IMR-90 (cell line): ENCODE data around the gene PNMA5. TPM values are rescaled to one million over a fixed set of nuclear protein-coding genes. Genes with fewer than 3 reads are reported as not detected.

Experiments used
- ATAC-seq: fragments of 200-7000 bp; cut with Tn5 transposase; 2 replicates; pipeline ENCODE4 v1.9.1; 2020; ENCODE audit warnings: low read depth, mild to moderate bottlenecking, moderate library complexity
- BruUV-seq: library from RNA; stranded (reverse); fragments of 400-500 nt; replicated peaks from 2 replicates; lab custom pipeline; 2021; lab: Mats Ljungman, UMichigan
- CTCF ChIA-PET: fragments of 300-600 bp; formaldehyde crosslinking; extraction: SDS; loops from one replicate; lab custom pipeline; 2021; ENCODE audit warnings: antibody characterized with exemption; lab: Yijun Ruan, JAX
- POLR2A ChIA-PET: fragments of 300-600 bp; sonication (Branson Sonifier 250); formaldehyde crosslinking; loops from one replicate; lab custom pipeline; 2022; ENCODE audit warnings: antibody characterized with exemption; ENCODE audit not compliant: unreplicated experiment; lab: Charles Lee
- DNase-seq: peaks from one replicate; pipeline ENCODE4 v3.0.0; 2013
- H2AFZ ChIP-seq: replicated peaks from 2 replicates; pipeline ENCODE3; 2013; ENCODE audit warnings: low read length, mild to moderate bottlenecking; ENCODE audit not compliant: poor library complexity
- H2AK5ac ChIP-seq: 2 replicates; pipeline ENCODE4 v1.6.1; 2013; ENCODE audit warnings: low read depth, low read length, inconsistent platforms
- H2AK9ac ChIP-seq: replicated peaks from 2 replicates; pipeline ENCODE3; 2013; ENCODE audit warnings: mild to moderate bottlenecking, low read depth, low read length, moderate library complexity; ENCODE audit not compliant: poor library complexity
- H2BK120ac ChIP-seq: 2 replicates; pipeline ENCODE4 v1.6.1; 2013; ENCODE audit warnings: low read depth, low read length, inconsistent platforms
- H2BK15ac ChIP-seq: 3 replicates; pipeline ENCODE4 v1.6.1; 2013; ENCODE audit warnings: low read depth, low read length, inconsistent platforms
- H2BK20ac ChIP-seq: 2 replicates; pipeline ENCODE4 v1.6.1; 2013; ENCODE audit warnings: low read depth, mild to moderate bottlenecking, inconsistent platforms, low read length, moderate library complexity
- H2BK5ac ChIP-seq: 2 replicates; pipeline ENCODE4 v1.6.1; 2013; ENCODE audit warnings: mild to moderate bottlenecking, low read depth, low read length, inconsistent platforms; ENCODE audit not compliant: poor library complexity, severe bottlenecking
- H3K14ac ChIP-seq: replicated peaks from 2 replicates; pipeline ENCODE4 v1.6.1; 2013; ENCODE audit warnings: low read depth, low read length, inconsistent platforms
- H3K18ac ChIP-seq: 2 replicates; pipeline ENCODE4 v1.6.1; 2013; ENCODE audit warnings: low read depth, low read length, control low read depth
- H3K23ac ChIP-seq: 2 replicates; pipeline ENCODE4 v1.6.1; 2013; ENCODE audit warnings: low read depth, low read length, inconsistent platforms
- H3K27ac ChIP-seq: 2 replicates; pipeline ENCODE4 v1.5.1; 2013; ENCODE audit warnings: mild to moderate bottlenecking, control low read depth, low read length; ENCODE audit not compliant: insufficient read depth
- H3K27me3 ChIP-seq: 2 replicates; pipeline ENCODE4 v1.6.1; 2013; ENCODE audit warnings: low read length; ENCODE audit not compliant: control insufficient read depth, insufficient read depth
- H3K36me3 ChIP-seq: 2 replicates; pipeline ENCODE4 v1.6.1; 2013; ENCODE audit warnings: low read length, mixed read lengths; ENCODE audit not compliant: control insufficient read depth, insufficient read depth
- H3K4ac ChIP-seq: 2 replicates; pipeline ENCODE4 v1.6.1; 2013; ENCODE audit warnings: low read depth, low read length, inconsistent platforms
- H3K4me1 ChIP-seq: 2 replicates; pipeline ENCODE4 v1.6.1; 2013; ENCODE audit warnings: low read length, mixed read lengths; ENCODE audit not compliant: control insufficient read depth, insufficient read depth
- H3K4me2 ChIP-seq: 2 replicates; pipeline ENCODE4 v1.6.1; 2013; ENCODE audit warnings: low read depth, mild to moderate bottlenecking, control low read depth, low read length, moderate library complexity
- H3K4me3 ChIP-seq: 2 replicates; pipeline ENCODE4 v1.5.1; 2013; ENCODE audit warnings: low read depth, mild to moderate bottlenecking, control low read depth, low read length, moderate library complexity; ENCODE audit not compliant: insufficient read depth
- H3K56ac ChIP-seq: 2 replicates; pipeline ENCODE4 v1.6.1; 2013; ENCODE audit warnings: low read length, inconsistent platforms; ENCODE audit not compliant: insufficient read depth; ENCODE audit errors: extremely low read depth
- H3K79me1 ChIP-seq, 2 experiments: 2 replicates each; pipeline ENCODE4 v1.6.1; 2013; ENCODE audit warnings: low read length in 2 of 2, inconsistent platforms in 1 of 2, low read depth in 1 of 2
- H3K9ac ChIP-seq: 2 replicates; pipeline ENCODE4 v1.6.1; 2013; ENCODE audit warnings: low read depth, low read length, control low read depth
- H3K9me1 ChIP-seq: 2 replicates; pipeline ENCODE4 v1.6.1; 2013; ENCODE audit warnings: low read length, inconsistent platforms; ENCODE audit not compliant: insufficient read depth
- H3K9me3 ChIP-seq: 2 replicates; pipeline ENCODE4 v1.6.1; 2013; ENCODE audit warnings: low read length; ENCODE audit not compliant: control insufficient read depth, insufficient read depth
- H4K20me1 ChIP-seq: 2 replicates; pipeline ENCODE4 v1.6.1; 2013; ENCODE audit warnings: low read length, inconsistent platforms; ENCODE audit not compliant: insufficient read depth
- H4K5ac ChIP-seq: 2 replicates; pipeline ENCODE4 v1.6.1; 2013; ENCODE audit warnings: mild to moderate bottlenecking, low read depth, low read length, control low read depth
- H4K8ac ChIP-seq, 2 experiments: 2 replicates each; pipeline ENCODE4 v1.6.1; 2013; ENCODE audit warnings: low read depth in 2 of 2, low read length in 2 of 2, control low read depth in 1 of 2, inconsistent platforms in 1 of 2
- H4K91ac ChIP-seq: 2 replicates; pipeline ENCODE4 v1.6.1; 2013; ENCODE audit warnings: low read depth, low read length, inconsistent platforms; ENCODE audit not compliant: insufficient read depth
- BHLHE40 ChIP-seq: fragments of 150-350 bp; IDR thresholded peaks from 2 replicates; pipeline ENCODE4 v1.6.1; 2016; ENCODE audit warnings: mild to moderate bottlenecking, low read depth, low read length
- CEBPB ChIP-seq: IDR thresholded peaks from 2 replicates; pipeline ENCODE4 v1.6.1; 2012; ENCODE audit warnings: low read depth, low read length, improper control_type of control experiment
- CHD1 ChIP-seq: IDR thresholded peaks from 2 replicates; pipeline ENCODE4 v1.6.1; 2012; ENCODE audit warnings: low read depth, low read length, improper control_type of control experiment
- FOS ChIP-seq: fragments of 150-350 bp; IDR thresholded peaks from 2 replicates; pipeline ENCODE4 v1.6.1; 2016; ENCODE audit warnings: low read depth, low read length
- MAFK ChIP-seq: IDR thresholded peaks from 2 replicates; pipeline ENCODE4 v1.6.1; 2012; ENCODE audit warnings: low read depth, low read length, improper control_type of control experiment
- MXI1 ChIP-seq: IDR thresholded peaks from 2 replicates; pipeline ENCODE4 v1.6.1; 2012; ENCODE audit warnings: low read depth, mild to moderate bottlenecking, low read length, moderate library complexity, borderline replicate concordance
- NFE2L2 ChIP-seq: fragments of 150-350 bp; IDR thresholded peaks from 2 replicates; pipeline ENCODE4 v1.6.1; 2016; ENCODE audit warnings: low read depth, mild to moderate bottlenecking, low read length
- POLR2A ChIP-seq: IDR thresholded peaks from 2 replicates; pipeline ENCODE4 v1.6.1; 2012; ENCODE audit warnings: mild to moderate bottlenecking, low read depth, low read length
- RAD21 ChIP-seq: IDR thresholded peaks from 2 replicates; pipeline ENCODE4 v1.6.1; 2012; ENCODE audit warnings: low read length, improper control_type of control experiment
- RCOR1 ChIP-seq: IDR thresholded peaks from 2 replicates; pipeline ENCODE4 v1.6.1; 2012; ENCODE audit warnings: mild to moderate bottlenecking, low read length, improper control_type of control experiment; ENCODE audit not compliant: insufficient replicate concordance
- SMC3 ChIP-seq: fragments of 150-350 bp; IDR thresholded peaks from 2 replicates; pipeline ENCODE4 v1.6.1; 2016; ENCODE audit warnings: low read depth, mild to moderate bottlenecking, antibody characterized with exemption, low read length, moderate library complexity
- WGBS, 2 experiments: methylation state at CpG; one replicate each; pipeline versions ENCODE4 v1.1.5 to v1.1.7; 2013; ENCODE audit warnings: missing lambda C conversion rate in 2 of 2; ENCODE audit not compliant: insufficient read length in 1 of 2; ENCODE audit errors: extremely low coverage in 2 of 2; 5-methylcytosine and 5-hydroxymethylcytosine counted together
- dilution Hi-C: fragments of 300-500 bp; cut with HindIII; formaldehyde crosslinking; loops from one replicate; pipeline ENCODE4 v1.14.3; 2018; ENCODE audit warnings: low sequenced_read_pairs; ENCODE audit not compliant: unreplicated experiment
- in situ Hi-C: fragments of 300-500 bp; cut with MboI; formaldehyde crosslinking; loops from 3 replicates; pipeline ENCODE4 v1.14.3; 2019; ENCODE audit warnings: low sequenced_read_pairs, inconsistent platforms, mixed read lengths
- intact Hi-C: fragments of 100-400 bp; cut with micrococcal nuclease; formaldehyde crosslinking; loops from 2 replicates; pipeline ENCODE4 v1.10.0; 2022
- polyA plus RNA-seq, 3 experiments: library from polyadenylated mRNA; depleted of rRNA; stranded (reverse); fragments of >200 nt; gene quantifications; 2 replicates each; pipeline ENCODE4 v1.2.3, GENCODE V29; 2012; ENCODE audit warnings: low replicate concordance in 1 of 3
- total RNA-seq: library from RNA; depleted of rRNA; stranded (reverse); fragments of >200 nt; gene quantifications from 2 replicates; pipeline ENCODE4 v1.2.3, GENCODE V29; 2012
- TF ChIP-seq, protein P1 (sequence below): fragments of 150-350 bp; IDR thresholded peaks from 2 replicates; pipeline ENCODE4 v1.6.1; 2016; ENCODE audit warnings: low read depth, mild to moderate bottlenecking, low read length, moderate library complexity, borderline replicate concordance
- TF ChIP-seq, protein P2 (sequence below): conservative IDR thresholded peaks from 2 replicates; pipeline ENCODE4 v1.5.1; 2012; ENCODE audit warnings: mild to moderate bottlenecking, low read depth, low read length, improper control_type of control experiment
- TF ChIP-seq, protein P3 (sequence below): fragments of 150-350 bp; IDR thresholded peaks from 2 replicates; pipeline ENCODE4 v1.6.1; 2017; ENCODE audit warnings: mild to moderate bottlenecking, antibody characterized with exemption, low read length, low read depth

The PNMA5 gene
- total and polyA plus RNA-seq, 2 of the 4 experiments (the other 2 are of a cell fraction), result not detected

DNA sequence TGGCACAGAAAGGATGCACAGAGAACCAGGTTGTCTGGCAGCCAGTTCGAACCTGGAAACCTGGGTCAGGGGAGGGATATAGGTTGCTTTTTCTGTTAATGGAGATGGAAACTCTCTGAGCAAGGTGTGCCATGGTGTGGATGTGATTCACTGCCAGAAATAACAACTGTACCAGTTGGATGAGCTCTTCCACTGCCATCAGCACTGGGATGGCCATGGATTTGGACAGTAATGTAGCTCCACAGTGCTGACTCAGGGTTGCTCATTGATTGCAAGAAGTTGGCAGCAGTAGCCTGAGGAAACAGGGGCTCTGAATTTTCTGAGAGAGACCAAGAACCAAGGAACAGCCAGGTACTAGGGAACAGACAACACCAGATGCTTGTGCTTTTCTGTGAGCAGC, 33.8 kb downstream of the PNMA5 start:
- no peak overlapping the region for H3K4me3 ChIP-seq

More for the DNA sequence above, 33.8 kb downstream of the PNMA5 start:
- intact Hi-C loops (no loop called here), dilution Hi-C loops (no loop called here), in situ Hi-C loops (loop anchor here (25.0 kb wide), 3 partner anchors 702 to 1577 kb away; partner anchors contain the start of genes AVPR2, G6PD, IKBKG and PNCK)
- Histone ChIP-seq H3K14ac (no peak overlapping the region), H3K4ac (no peak overlapping the region), H2BK20ac (no peak overlapping the region), H4K20me1 (no peaks in the 10 kb centered on the region), H2BK5ac (no peak overlapping the region), H3K9me1 (no peaks in the 10 kb centered on the region; the same call in 1 of the 2 replicates), H2AK9ac (no peak overlapping the region), H3K27ac (no peak overlapping the region), H2BK15ac (no peak overlapping the region), H3K4me1 (no peaks in the 10 kb centered on the region), H2AFZ (no peak overlapping the region), H4K91ac (no peak overlapping the region), H3K9me3 (no peaks in the 10 kb centered on the region), H3K18ac (no peak overlapping the region), H3K56ac (no peak overlapping the region), H4K5ac (no peak overlapping the region), H3K23ac (no peak overlapping the region), H3K36me3 (no peaks in the 10 kb centered on the region), H2AK5ac (no peak overlapping the region), H3K4me2 (no peak overlapping the region), H2BK120ac (no peak overlapping the region), H4K8ac (no peak overlapping the region), H3K27me3 (no peaks in the 10 kb centered on the region), H3K9ac (no peak overlapping the region), H3K79me1 (no peaks in the 10 kb centered on the region)
- WGBS, 2 experiments, result no CpG with 5 or more reads among the region's 1 CpG
- ATAC-seq (no peak), DNase-seq (no peak)
- BruUV-seq, result no TSS peak
- ChIA-PET CTCF (no interaction called here), POLR2A (no interaction called here)
- TF ChIP-seq, protein P1, sequence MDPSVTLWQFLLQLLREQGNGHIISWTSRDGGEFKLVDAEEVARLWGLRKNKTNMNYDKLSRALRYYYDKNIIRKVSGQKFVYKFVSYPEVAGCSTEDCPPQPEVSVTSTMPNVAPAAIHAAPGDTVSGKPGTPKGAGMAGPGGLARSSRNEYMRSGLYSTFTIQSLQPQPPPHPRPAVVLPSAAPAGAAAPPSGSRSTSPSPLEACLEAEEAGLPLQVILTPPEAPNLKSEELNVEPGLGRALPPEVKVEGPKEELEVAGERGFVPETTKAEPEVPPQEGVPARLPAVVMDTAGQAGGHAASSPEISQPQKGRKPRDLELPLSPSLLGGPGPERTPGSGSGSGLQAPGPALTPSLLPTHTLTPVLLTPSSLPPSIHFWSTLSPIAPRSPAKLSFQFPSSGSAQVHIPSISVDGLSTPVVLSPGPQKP, result no peak
- TF ChIP-seq SMC3 (no peak), BHLHE40 (no peak), FOS (no peak), MAFK (no peak), RAD21 (no peak), CEBPB (no peak), MXI1 (no peak), POLR2A (no peak), CHD1 (no peak), RCOR1 (no peak), NFE2L2 (no peak)
- TF ChIP-seq, protein P2, sequence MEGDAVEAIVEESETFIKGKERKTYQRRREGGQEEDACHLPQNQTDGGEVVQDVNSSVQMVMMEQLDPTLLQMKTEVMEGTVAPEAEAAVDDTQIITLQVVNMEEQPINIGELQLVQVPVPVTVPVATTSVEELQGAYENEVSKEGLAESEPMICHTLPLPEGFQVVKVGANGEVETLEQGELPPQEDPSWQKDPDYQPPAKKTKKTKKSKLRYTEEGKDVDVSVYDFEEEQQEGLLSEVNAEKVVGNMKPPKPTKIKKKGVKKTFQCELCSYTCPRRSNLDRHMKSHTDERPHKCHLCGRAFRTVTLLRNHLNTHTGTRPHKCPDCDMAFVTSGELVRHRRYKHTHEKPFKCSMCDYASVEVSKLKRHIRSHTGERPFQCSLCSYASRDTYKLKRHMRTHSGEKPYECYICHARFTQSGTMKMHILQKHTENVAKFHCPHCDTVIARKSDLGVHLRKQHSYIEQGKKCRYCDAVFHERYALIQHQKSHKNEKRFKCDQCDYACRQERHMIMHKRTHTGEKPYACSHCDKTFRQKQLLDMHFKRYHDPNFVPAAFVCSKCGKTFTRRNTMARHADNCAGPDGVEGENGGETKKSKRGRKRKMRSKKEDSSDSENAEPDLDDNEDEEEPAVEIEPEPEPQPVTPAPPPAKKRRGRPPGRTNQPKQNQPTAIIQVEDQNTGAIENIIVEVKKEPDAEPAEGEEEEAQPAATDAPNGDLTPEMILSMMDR, result no peak
- TF ChIP-seq, protein P3, sequence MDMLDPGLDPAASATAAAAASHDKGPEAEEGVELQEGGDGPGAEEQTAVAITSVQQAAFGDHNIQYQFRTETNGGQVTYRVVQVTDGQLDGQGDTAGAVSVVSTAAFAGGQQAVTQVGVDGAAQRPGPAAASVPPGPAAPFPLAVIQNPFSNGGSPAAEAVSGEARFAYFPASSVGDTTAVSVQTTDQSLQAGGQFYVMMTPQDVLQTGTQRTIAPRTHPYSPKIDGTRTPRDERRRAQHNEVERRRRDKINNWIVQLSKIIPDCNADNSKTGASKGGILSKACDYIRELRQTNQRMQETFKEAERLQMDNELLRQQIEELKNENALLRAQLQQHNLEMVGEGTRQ, result no peak
